ENCODE data around the gene SPSB1. TPM values are rescaled to one million over a fixed set of nuclear protein-coding genes. Genes with fewer than 3 reads are reported as not detected.
A peak's percentile ranks its signal among the peaks of the same experiment; 100 is the strongest.

The SPSB1 gene
- total RNA-seq, 6 experiments from 2014 or later: 5.9 to 10.4 (median 8.6) TPM

DNA sequence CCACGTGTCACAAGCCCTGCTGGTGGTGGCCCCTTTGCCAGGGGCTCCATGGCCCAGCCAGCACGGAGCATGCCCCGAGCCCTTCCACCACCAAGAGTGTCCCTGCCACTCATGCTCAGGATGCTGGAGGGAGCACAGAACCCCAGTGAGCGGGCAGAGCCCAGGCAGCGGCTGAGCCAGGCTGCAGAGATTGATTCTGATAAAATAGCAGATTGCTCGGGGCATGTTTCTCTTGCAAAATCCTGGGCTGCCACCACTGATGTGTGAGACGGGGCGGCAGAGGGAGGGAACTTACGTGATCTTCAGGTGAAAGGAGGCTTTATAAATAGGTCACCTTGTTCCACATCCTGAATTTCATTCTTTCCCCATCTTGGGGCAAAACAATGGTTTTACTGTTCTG, 53.2 kb downstream of the SPSB1 start:
- Mint-ChIP-seq H3K4me3 (no peak overlapping the region), H3K9me3 (no peaks in the 10 kb centered on the region), H3K36me3 (ENCODE audit: low read depth) (peaks cover 8% of the 10 kb centered on the region), H3K27ac (no peak overlapping the region), H3K27me3 (ENCODE audit: insufficient read depth) (no peaks in the 10 kb centered on the region; the same call in none of the 2 replicates), H3K4me1 (ENCODE audit: low read depth) (peaks cover 25% of the 10 kb centered on the region)
- TF ChIP-seq, protein P1, sequence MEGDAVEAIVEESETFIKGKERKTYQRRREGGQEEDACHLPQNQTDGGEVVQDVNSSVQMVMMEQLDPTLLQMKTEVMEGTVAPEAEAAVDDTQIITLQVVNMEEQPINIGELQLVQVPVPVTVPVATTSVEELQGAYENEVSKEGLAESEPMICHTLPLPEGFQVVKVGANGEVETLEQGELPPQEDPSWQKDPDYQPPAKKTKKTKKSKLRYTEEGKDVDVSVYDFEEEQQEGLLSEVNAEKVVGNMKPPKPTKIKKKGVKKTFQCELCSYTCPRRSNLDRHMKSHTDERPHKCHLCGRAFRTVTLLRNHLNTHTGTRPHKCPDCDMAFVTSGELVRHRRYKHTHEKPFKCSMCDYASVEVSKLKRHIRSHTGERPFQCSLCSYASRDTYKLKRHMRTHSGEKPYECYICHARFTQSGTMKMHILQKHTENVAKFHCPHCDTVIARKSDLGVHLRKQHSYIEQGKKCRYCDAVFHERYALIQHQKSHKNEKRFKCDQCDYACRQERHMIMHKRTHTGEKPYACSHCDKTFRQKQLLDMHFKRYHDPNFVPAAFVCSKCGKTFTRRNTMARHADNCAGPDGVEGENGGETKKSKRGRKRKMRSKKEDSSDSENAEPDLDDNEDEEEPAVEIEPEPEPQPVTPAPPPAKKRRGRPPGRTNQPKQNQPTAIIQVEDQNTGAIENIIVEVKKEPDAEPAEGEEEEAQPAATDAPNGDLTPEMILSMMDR (IDR thresholded peaks at IDR 0.05): no peak
- no peak for DNase-seq

DNA sequence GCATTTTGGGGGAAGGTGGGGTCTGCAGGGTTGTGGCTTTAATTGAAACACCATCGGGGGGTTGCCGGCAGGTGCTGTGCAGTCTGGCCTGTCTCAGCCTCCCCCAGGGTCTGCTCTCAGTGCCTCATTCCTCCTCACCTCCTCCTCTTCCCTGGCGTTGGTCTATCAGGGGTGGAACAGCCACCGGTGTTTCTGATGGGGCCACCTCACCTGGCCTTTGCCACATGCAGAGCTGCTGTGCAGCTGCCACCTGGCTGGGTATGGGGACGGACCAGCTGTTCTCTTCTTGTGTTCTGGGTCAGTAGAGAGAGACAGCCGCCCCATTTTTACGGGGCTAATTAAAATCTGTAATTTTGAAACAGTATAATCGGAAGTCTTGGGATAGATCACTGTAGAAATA, 53.9 kb downstream of the SPSB1 start:
- H3K4me1 Mint-ChIP-seq (ENCODE audit: low read depth): peaks cover 26% of the 10 kb centered on the region
- H3K9me3 Mint-ChIP-seq: no peaks in the 10 kb centered on the region
- no peak for DNase-seq
- no peak overlapping the region for H3K27ac Mint-ChIP-seq
- no peak overlapping the region for H3K4me3 Mint-ChIP-seq
- peaks cover 8% of the 10 kb centered on the region for H3K36me3 Mint-ChIP-seq (ENCODE audit: low read depth)
- H3K27me3 Mint-ChIP-seq (ENCODE audit: insufficient read depth): no peaks in the 10 kb centered on the region; the same call in none of the 2 replicates
- TF ChIP-seq, protein P1 (IDR thresholded peaks at IDR 0.05): no peak

DNA sequence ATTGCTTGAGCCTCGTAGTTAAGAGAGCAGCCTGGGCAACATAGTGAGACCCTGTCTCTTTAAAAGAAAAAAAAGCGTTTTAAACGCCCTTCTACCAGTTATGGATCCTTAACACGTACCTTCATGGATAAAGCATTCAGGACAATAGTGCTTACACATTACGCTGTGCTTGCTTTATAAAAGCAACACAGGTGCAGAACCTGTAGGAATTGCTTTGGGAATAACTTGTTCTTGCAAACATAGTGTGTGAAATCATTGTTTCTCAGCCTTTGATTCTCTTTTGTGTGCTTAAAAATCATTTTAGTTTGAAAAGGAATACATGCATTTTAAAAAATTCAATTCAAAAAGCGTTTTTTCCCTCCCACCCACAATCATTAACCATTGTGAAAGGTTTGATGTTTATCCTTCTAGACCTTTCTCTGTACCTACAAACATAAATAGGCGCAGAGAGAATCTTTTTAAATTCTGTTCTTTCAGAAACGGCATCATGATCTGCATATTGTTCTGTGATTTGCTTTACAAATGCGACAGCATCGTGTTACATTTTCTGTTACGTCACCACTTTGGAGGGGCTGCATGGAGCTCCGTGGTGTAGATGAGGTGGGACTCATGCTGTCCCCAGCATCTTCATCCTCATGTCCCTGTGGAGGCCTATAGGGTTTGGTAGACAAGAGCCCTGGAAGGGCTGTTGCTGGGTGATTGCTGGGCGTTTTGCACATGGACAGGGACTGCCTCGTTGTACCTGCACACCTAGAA, 54.6 kb downstream of the SPSB1 start:
- Mint-ChIP-seq H3K4me3 (no peak overlapping the region), H3K9me3 (no peaks in the 10 kb centered on the region), H3K4me1 (ENCODE audit: low read depth) (peaks cover 26% of the 10 kb centered on the region), H3K36me3 (ENCODE audit: low read depth) (peaks cover 8% of the 10 kb centered on the region), H3K27ac (no peak overlapping the region), H3K27me3 (ENCODE audit: insufficient read depth) (no peaks in the 10 kb centered on the region; the same call in none of the 2 replicates)
- DNase-seq: no peak
- TF ChIP-seq, protein P1 (IDR thresholded peaks at IDR 0.05): no peak

DNA sequence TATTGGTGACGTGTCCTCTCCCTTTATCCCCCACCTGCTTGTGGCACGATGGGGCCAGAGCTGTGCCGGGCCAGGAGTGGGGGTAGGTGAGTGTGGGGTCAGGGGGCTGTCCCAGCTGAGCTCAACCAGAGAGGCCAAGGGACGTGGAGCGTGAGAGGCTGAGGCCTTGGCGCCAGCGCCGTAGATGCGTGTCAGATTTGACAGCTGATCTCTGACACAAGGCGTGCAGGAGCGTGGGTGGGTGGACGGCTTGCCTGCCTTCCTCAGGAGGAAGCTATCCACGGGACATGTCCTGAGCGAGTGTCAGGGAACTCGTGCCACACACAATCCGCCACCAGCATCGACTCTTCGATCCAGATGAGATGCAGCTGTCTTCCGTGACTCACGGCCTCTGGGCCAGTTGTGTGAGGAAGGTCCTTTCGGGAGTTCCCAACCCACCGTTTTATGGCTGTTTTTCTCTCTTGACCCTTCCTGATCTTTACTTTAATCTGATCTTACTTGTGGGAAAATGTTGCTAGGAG, 56.7 kb downstream of the SPSB1 start:
- Mint-ChIP-seq H3K4me3 (no peak overlapping the region), H3K27me3 (ENCODE audit: insufficient read depth) (no peaks in the 10 kb centered on the region; the same call in none of the 2 replicates), H3K9me3 (no peaks in the 10 kb centered on the region), H3K27ac (no peak overlapping the region), H3K4me1 (ENCODE audit: low read depth) (peaks cover 26% of the 10 kb centered on the region), H3K36me3 (ENCODE audit: low read depth) (no peaks in the 10 kb centered on the region)
- no peak for DNase-seq
- TF ChIP-seq, protein P1 (IDR thresholded peaks at IDR 0.05): no peak

DNA sequence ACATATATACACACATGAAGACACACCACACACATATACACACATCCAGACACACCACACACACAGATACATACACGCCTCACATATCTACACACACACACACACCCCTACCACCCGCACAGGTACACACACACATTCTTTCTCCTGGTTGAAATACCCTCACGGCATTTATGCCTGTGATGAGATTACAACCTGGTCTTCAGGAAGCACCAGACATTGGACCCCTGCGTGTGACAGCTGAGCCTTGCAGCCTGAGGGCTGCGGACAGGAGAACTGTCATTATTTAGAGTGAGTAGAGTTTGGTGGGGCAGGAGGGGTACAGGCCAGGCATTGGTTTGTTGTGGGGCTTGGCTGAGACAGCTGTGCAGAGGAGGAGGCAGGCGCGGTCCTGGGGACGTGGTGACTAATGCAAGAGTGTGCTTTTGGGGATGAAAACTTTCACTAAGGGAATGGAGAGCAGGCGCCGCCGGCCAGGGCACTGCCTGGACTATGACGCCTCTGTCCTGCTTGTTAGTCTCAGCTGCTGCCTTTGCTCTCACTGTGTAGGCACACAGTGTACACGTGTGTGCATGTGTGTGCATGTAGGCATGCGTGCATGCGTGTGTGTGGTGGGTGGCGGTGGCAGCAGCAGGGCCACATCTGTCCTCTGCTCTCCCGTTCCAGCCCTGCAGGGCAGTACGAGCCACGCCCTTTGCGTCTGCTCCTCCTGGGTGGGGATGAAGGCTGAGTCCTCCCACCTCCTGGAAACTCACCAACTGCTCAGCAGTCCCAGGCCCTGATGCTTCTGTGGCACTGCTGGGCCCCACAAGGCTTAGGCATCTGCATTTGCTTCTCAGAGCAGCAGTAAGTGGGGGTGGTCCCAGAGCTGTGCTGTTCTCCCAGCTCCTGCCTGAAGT, 57.6 kb downstream of the SPSB1 start:
- peak overlapping the region; percentile 58 for H3K4me3 Mint-ChIP-seq
- H3K27me3 Mint-ChIP-seq (ENCODE audit: insufficient read depth): no peaks in the 10 kb centered on the region; the same call in none of the 2 replicates
- peak overlapping the region; percentile 27 for H3K27ac Mint-ChIP-seq

More for the DNA sequence above, 57.6 kb downstream of the SPSB1 start:
- TF ChIP-seq, protein P1 (IDR thresholded peaks at IDR 0.05): no peak
- peak; percentile 55 for DNase-seq
- Mint-ChIP-seq H3K36me3 (ENCODE audit: low read depth) (no peaks in the 10 kb centered on the region), H3K9me3 (no peaks in the 10 kb centered on the region), H3K4me1 (ENCODE audit: low read depth) (peaks cover 26% of the 10 kb centered on the region)

Measured in HFFc6 (cell line).